Stimulated activated naive CD8-positive, alpha-beta T cell treated with anti-CD3 and anti-CD28 coated beads, Interleukin-15, Interleukin-2, amounts not matched to agents 100 U/mL and 50 U/mL, for 24 hours (primary cell): ENCODE data around the gene ATP2C2.

Experiments
- ATAC-seq: fragments of 150-1000 bp; cut with Tn5 transposase; one replicate; pipeline ENCODE4 v1.10.0; 2021
- DNase-seq: peaks from one replicate; pipeline ENCODE4 v3.0.0; 2021

The ATP2C2 gene

GRCh38 chr16:84513666-84514065, 145.3 kb downstream of the ATP2C2 start:
- ATAC-seq (no peak), DNase-seq (no peak)
